SKM-1 treated with dmso at 0.1 percent for 144 hours (cell line): ENCODE results near the gene NSG2.

Experiments
- DNase-seq: peaks from one replicate; lab custom pipeline; 2025; ENCODE audit not compliant: unreplicated experiment; lab: John Stamatoyannopoulos, UW

The NSG2 gene

GRCh38 chr5:174058433-174059122 lies 13.1 kb downstream of the NSG2 start:
- DNase-seq: no peak

- no peak for DNase-seq
Observed at GRCh38 chr5:174059247-174059646, 13.7 kb downstream of the NSG2 start.

DNA sequence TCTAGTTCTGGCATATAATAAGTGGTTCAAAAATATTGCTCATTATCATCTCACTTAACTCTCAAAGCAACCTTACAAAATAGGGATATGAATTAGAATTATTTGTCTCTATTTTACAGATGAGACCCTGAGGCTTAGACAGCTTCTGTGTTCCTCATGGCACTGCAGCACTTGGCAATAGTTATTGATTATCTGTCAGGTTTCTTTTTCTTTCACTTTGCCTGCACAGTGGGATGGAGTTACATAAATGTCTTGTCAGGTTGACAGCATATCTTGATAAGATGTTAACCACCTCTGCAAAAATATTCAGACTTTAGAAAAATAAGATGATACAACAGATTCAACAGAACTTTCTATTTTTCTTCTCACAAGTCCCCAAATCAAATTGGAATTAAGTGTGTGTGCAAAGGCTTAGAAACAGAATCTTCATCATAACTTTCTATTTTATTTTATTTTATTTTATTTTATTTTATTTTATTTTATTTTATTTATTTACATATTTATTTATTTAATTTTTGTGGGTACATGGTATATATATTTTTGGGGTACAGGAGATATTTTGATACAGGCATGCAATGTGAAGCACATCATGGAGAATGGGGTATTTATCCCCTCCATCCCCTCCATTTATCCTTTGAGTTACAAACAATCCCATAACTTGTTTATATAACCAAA lies 17.7 kb downstream of the NSG2 start:
- no peak for DNase-seq

DNA sequence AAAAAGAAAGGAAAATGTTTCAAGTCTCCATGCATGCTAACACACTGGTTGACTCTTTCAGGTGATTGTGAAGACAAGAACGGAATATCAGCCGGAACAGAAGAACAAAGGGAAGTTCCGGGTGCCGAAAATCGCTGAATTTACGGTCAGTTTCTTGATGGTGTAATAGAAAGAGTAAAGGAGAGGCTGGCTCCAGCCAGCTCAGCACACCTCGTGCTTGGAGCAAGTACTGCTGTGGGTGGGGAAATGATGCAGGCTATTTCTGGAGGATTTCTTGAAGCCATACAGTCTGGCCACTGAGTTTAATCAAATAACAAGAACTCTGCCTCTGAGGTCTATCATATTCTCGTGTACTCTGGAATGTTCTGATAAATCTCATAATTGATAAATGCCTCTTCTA lies 18.7 kb downstream of the NSG2 start:
- no peak for DNase-seq

DNA sequence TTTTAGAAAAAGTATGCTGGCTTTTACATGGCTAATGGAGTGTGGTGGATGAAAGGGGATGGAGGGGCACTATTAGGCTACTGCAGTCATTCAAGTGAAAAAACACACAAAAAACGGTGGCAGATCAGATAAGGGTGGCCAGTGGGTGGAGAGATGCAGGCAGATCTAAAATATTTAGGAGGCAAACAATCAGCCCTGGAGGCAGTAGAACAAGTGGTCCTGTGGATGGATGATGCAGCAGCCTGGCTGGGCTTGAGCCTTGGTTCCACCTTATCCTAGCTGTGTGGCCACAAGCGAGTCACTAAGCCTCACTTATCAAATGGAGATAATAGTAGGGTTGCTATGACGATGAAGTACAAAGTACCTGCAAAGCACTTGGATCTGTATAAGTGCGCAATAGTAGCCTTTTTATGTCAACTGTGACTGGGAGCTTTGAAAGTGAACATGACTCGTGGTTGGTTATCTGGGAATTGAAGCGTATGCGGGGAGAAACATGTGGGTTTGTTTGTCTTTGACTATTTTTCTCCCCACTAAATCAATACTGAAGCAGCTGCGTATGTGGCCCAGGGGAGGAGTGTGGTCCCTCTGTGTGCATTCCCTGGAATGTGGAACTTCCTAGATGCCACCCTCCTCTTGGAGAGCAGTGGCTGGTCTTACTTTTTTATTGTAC lies 20.2 kb downstream of the NSG2 start:
- no peak for DNase-seq

GRCh38 chr5:174067499-174067898 lies 22.0 kb downstream of the NSG2 start:
- DNase-seq: no peak

GRCh38 chr5:174071484-174071883 lies 26.0 kb downstream of the NSG2 start:
- no peak for DNase-seq

- DNase-seq: no peak
Observed at GRCh38 chr5:174073122-174073660, 27.7 kb downstream of the NSG2 start.

DNA sequence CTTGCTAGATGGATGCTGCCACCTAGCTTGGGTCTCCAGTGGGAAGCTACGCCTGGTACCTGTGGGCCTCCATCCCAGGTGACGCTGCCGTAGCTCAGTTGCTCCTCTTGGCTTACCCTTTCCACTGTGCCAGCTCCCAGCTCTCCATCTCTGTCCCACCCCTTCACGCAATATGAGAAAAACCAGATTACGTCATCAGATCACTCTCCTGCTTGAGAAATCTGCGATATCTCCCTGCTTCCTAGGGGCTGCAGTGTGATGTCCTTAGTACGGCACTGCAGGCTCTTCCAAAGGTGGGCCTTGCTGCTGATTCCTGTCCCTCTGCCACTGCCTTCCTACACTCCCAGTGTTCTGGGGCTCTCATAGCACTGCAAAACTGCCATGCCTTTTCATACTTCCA lies 28.9 kb downstream of the NSG2 start:
- no peak for DNase-seq

DNA sequence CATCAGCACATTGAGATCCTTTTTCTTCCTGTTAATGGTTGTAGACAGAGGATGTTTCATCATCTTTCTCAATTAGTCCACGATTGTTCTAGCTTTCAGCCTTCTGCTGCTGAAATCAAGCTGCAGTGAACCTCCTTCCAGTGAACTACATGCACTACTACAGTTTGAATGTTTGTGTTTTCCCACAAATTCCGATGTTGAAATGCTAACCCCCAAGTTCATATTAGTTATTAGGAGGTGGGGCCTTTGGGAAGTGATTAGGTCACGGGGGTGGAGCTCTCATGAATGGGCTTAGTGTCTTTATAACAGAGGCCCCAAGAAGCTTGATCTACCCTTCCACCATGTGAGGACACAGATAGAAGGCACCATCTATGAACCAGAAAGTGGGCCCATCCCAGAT lies 32.9 kb downstream of the NSG2 start:
- DNase-seq: no peak

DNA sequence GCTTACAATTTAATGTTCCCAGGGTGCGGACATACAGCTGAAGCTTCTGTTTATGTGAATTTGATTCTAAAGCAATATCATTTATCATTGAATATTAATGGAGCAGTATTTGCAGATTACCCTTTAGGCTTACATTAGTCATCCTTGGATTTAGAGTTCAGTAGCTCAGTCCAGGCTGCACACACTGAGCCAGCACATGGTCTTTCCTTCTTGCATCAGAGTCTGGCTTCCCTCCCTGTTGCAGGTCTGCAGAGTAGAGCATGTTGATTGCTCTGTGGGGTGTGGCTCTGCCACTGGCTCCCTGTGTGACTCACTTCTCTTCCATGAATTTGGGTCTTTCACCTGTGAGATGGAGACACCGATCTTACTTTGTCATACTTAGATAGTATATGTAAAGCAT lies 36.8 kb downstream of the NSG2 start:
- no peak for DNase-seq

DNA sequence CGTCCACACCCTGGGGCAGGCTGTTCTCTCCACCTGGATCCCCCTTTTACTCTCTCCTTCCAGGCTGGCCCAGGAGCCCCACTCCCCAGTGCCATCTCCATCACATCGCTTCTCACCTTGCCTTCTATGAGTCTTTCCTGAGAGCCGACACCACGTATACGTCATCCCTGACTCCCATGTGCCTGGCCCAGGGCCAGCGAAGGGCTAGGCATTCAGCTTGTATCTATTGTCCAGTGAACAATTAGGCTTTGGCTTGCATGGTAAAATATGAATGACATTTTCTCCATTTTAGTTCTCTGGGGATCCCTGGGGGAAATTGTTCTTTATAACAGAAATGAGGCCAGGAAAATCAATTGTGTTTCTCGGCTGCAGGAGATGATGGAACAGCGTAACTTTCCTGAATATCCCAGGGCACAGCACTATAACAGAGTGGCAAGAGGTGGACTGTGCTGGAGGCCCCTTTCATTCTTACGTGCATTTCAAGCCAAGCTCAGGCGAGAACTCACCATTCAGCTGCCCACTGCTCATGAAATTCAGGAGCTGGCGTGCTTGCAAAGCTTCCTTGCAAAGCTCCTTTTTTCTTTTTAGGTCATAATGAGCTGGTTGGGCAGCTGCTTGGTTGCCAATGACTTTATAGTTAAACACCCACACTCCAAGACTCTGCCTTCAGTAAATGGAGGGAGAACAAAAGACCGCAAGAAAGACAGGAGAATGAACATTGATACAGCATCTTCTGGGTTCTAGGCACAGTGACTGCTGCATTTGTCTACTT lies 37.7 kb downstream of the NSG2 start:
- DNase-seq: no peak

DNA sequence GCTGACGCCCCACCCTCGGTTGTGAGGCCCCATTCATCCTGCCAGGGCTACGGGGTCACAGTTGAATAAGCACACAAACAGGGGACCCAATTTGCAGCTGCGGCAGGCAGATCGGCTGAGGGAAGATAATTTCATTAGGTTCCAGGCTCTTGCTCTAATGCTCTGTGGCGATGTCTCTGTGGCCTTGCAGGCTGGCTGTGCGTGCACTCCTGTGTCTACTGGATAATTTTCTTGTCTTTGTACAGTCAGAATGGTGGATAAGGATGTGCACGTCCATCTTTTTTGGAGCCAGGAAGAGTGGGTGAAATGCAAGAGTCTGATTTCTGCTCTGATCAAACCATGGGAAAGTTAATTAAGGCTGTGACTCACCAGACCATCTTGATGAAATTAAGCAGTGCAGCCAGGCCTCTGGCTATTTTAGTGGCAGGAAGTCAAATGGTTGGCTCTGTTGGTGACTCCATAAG lies 39.2 kb downstream of the NSG2 start:
- DNase-seq: no peak

DNA sequence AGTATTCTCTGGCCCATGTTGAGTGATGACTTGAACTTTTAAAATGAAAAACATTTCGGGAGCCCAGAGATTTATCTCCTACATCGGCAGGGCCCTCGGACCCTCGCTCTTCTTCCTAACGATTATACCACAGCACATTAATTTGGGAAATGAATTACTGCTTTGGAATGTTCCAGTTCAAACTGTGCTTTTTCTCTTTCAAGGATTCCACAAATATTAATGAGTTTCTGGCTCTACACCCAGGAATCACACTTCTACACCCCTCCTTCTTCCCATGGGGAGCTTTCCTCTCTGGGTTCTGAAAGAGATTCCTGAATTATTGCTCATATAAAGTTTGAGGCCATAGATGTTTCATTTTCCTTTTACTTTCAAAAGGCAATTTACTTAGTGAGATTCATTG lies 41.2 kb downstream of the NSG2 start:
- DNase-seq: no peak

DNA sequence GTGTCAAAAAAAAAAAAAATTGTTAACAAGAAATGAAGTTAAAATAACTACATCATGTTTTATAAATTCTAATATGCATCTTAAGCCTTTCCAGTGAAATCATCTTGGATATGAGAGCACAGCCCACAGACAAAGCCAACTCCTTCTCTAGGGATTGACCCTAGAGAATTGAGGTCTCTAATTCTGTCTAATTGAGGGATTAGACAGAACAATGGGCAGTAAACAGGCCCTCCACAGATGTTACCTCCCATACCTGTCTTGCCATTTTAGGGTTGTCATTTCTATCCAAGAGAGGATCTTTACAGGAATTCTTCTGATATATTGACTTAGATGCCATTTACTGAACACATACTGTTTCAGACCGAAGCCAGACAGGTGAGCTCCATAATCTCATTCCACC lies 42.3 kb downstream of the NSG2 start:
- no peak for DNase-seq

DNA sequence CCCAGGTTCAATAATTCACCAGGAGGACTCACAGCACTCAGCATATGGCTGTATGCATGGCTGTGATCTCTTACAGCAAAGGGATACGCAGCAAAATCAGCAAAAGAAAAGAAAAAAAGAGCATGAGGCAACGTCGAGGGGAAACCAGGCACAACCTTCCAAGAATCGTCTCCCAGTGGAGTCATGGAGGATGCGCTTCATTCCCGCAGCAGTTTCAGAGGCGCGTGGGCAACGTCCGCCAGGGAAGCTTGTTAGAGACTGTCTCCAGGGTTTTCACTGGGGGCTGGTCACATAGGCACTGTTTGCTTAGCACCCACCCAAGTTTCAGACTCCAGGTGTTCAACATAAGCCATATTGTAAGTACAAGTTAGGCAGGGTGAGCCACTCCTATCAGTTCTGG lies 44.6 kb downstream of the NSG2 start:
- no peak for DNase-seq

GRCh38 chr5:174093123-174093522 lies 47.6 kb downstream of the NSG2 start:
- DNase-seq: no peak

DNA sequence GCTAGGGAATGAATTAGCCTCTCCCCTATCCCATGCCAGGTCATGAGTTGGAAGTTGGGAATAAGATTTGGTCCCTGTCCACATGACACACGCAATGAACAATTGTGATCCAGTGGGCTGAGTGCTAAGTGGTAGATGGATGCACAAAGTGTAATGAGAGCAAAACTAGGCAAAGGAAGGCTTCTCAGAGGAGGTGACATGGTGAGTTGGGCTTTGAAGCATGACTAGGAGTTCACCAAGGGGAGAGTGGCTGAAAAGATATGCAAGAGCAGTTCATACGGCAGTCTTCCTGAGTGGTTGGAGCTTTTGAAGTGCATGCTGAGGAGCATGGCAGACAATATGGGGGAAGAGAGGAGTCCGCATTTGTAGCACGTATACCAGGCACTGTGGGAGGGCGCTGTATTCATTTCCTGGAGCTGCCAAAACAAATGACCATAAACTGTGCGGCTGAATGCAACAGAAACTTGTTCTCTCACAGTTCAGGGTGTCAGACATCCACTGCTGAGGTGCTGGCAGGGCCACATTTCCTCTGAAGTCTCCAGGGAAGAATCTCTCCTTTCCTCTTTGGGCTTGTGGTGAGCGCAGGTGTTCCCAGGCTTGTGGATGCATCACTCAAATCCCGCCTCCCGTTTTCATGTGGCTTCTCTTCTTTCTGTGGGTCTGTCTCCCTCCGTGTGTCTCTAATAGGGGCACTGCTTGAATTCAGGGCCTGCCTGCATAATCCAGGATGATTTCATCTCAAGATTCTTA lies 49.5 kb downstream of the NSG2 start:
- no peak for DNase-seq

DNA sequence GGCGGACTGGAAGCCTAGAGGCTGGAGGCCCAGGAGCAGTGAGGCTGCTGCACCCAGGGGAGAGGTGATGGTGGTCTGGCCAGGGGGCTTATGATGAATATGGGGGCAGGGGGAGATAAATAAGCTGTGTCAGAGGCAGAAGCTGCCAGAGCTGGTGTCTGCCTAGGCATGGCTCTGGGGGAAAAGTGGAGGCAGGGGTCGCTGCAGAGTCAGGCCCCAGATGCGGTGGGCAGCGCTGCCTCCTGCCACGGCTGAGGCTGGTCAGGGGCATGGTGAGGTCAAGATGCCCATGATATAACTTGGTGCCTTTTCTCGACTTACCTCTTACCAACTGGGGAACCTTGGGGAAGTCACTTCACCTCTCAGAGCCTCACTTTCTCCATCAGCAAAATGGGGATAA lies 51.1 kb downstream of the NSG2 start:
- no peak for DNase-seq

DNA sequence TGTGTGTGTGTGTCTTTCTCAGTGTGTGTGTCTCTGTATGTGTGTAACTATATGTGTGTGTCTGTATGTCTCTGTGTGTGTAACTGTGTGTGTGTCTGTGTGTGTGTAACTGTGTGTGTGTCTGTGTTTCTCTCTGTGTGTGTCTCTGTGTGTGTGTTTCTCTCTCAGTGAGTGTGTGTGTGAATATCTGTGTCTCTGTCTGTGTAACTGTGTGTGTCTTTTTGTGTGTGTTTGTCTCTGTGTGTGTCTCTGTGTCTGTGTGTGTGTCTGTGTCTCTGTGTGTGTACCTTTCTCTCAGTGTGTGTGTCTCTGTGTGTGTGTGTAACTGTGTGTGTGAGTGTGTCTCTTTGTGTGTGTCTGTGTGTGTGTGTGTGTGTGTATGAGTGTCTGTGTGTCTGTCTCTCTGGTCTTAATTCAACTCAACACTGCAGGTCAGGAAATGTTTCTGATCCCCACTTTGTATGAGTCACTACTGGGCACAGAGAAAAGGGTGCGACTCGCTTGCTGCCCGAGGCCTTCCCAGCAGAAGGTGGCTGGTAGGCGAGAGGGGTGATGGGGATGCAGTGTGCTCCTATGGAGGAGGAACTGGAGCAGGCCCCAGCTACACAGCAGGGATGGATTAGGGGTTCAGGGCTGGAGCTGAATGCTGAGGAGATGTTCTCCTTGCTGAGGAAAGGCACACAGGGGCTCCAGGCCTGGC lies 52.1 kb downstream of the NSG2 start:
- no peak for DNase-seq
